ENCODE results near the gene SELPLG. TPM values are rescaled to one million over a fixed set of nuclear protein-coding genes. Genes with fewer than 3 reads are reported as not detected.

SELPLG gene
- total and polyA plus RNA-seq, 2 donors (not counting 1 experiment from before 2014, with no cell fraction given): 6.1 to 8.0 TPM

DNA sequence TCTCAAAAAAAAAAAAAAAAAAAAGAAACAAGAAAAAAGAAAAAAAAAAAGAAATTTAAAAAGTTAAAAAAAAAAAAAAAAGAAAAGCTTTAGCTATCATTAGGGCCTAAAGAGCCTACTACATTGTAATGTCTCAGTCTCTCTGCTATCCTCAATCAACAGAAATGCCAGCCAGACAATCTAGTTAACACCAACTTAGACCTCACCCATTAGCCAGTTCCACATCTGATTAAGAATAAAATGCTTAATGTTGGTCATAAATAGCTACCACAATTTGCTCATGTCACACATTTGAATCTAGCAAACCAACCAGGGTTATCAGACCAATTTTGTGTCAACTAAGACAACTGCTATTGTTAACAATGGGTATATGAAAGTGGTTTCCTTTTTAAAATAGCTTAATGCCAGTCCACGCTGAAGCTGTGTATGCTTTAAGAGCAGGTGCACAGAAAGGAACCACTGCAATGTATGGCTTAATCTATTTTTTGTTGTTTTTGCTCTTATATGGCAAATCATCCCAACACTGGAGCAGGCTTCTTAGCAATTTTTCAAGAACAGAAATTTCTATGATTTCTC lies 45.5 kb upstream of the SELPLG start:
- Mint-ChIP-seq H3K4me1 (peaks cover 12% of the 10 kb centered on the region), H3K9me3 (ENCODE audit: insufficient read depth) (no peaks in the 10 kb centered on the region), H3K27me3 (no peaks in the 10 kb centered on the region), H3K27ac (peak overlapping the region; percentile 29), H3K4me3 (no peak overlapping the region)
- no peaks in the 10 kb centered on the region for H4K20me1 ChIP-seq (ENCODE audit: control insufficient read depth, insufficient read depth, low read length, poor library complexity, severe bottlenecking)
- no peak overlapping the region for H3K9ac ChIP-seq (ENCODE audit: low read length)
- no peak overlapping the region for H3K27ac ChIP-seq (ENCODE audit: low read length in 2 of 2)
- no peaks in the 10 kb centered on the region for H3K9me3 ChIP-seq (ENCODE audit: control extremely low read depth in 1 of 3, control insufficient read depth in 2 of 3, insufficient read depth in 1 of 3, low read length in 2 of 3)
- H3K36me3 ChIP-seq (replicated peaks in 1 of 2; ENCODE audit: control extremely low read depth in 1 of 2, control insufficient read depth in 1 of 2, extremely low read depth in 1 of 2, insufficient read depth in 2 of 2, low read length in 1 of 2): peaks cover 2 to 20% of the 10 kb centered on the region in 2 experiments
- no CpG with 5 or more reads among the region's 1 CpG for WGBS (ENCODE audit: insufficient coverage)
- no peaks in the 10 kb centered on the region for H3K27me3 ChIP-seq (replicated peaks in 1 of 4; ENCODE audit: control extremely low read depth in 1 of 4, control insufficient read depth in 3 of 4, insufficient read depth in 4 of 4, low read length in 3 of 4)
- H3K4me1 ChIP-seq (ENCODE audit: control insufficient read depth in 2 of 2, insufficient read depth in 2 of 2, low read length in 2 of 2): no peaks in the 10 kb centered on the region
- intact Hi-C loops (cut with micrococcal nuclease): no loop called here
- ChIA-PET POLR2A (interaction anchor here (0.6 to 0.7 kb wide), 2 partner anchors 15 to 23 kb away, joined by 3 to 4 read pairs; no protein-coding TSS in a partner anchor), CTCF (interaction anchor here (1.0 to 1.4 kb wide), 3 partner anchors 10 to 62 kb away, joined by 3 to 4 read pairs (median 4); no protein-coding TSS in a partner anchor)
- no peak for TF ChIP-seq CTCF (IDR thresholded peaks at IDR 0.05)
- TF ChIP-seq EZH2 (IDR thresholded peaks at IDR 0.05; ENCODE audit: borderline replicate concordance, insufficient read depth, low read depth, low read length, poor library complexity, severe bottlenecking): no peak
- ATAC-seq (ENCODE audit: low read depth) (no peak), DNase-seq (no peak)
- H2AFZ ChIP-seq (ENCODE audit: insufficient read depth, low read depth, low read length, poor library complexity, severe bottlenecking): no peak overlapping the region
- H3K4me3 ChIP-seq (ENCODE audit: control extremely low read depth in 1 of 5, extremely low read depth in 1 of 5, insufficient read depth in 1 of 5, low read depth in 2 of 5, low read length in 4 of 5): no peak overlapping the region
- no peak overlapping the region for H3K4me2 ChIP-seq (replicated peaks; ENCODE audit: low read depth, low read length, poor library complexity, severe bottlenecking)
- peaks cover 54% of the 10 kb centered on the region for H3K79me2 ChIP-seq (ENCODE audit: control insufficient read depth, insufficient read depth, low read length)

- peaks cover 2 to 23% of the 10 kb centered on the region in 2 experiments for H3K36me3 ChIP-seq (replicated peaks in 1 of 2; ENCODE audit: control extremely low read depth in 1 of 2, control insufficient read depth in 1 of 2, extremely low read depth in 1 of 2, insufficient read depth in 2 of 2, low read length in 1 of 2)
- peaks cover 6% of the 10 kb centered on the region for H3K4me1 Mint-ChIP-seq
- no peaks in the 10 kb centered on the region for H3K9me3 ChIP-seq (ENCODE audit: control extremely low read depth in 1 of 3, control insufficient read depth in 2 of 3, insufficient read depth in 1 of 3, low read length in 2 of 3)
- H3K27ac ChIP-seq (ENCODE audit: low read length in 2 of 2): no peak overlapping the region
- no peaks in the 10 kb centered on the region for H3K4me1 ChIP-seq (ENCODE audit: control insufficient read depth in 2 of 2, insufficient read depth in 2 of 2, low read length in 2 of 2)
- H3K27ac Mint-ChIP-seq: peak overlapping the region; percentile 10
- TF ChIP-seq EZH2 (IDR thresholded peaks at IDR 0.05; ENCODE audit: borderline replicate concordance, insufficient read depth, low read depth, low read length, poor library complexity, severe bottlenecking) (no peak), CTCF (IDR thresholded peaks at IDR 0.05) (no peak)
- H3K4me3 Mint-ChIP-seq: no peak overlapping the region
- no peak for ATAC-seq (ENCODE audit: low read depth)
- no peak overlapping the region for H3K4me2 ChIP-seq (replicated peaks; ENCODE audit: low read depth, low read length, poor library complexity, severe bottlenecking)
- no peaks in the 10 kb centered on the region for H3K27me3 ChIP-seq (replicated peaks in 1 of 4; ENCODE audit: control extremely low read depth in 1 of 4, control insufficient read depth in 3 of 4, insufficient read depth in 4 of 4, low read length in 3 of 4)
- H3K4me3 ChIP-seq (ENCODE audit: control extremely low read depth in 1 of 5, extremely low read depth in 1 of 5, insufficient read depth in 1 of 5, low read depth in 2 of 5, low read length in 4 of 5): no peak overlapping the region
- no peaks in the 10 kb centered on the region for H3K9me3 Mint-ChIP-seq (ENCODE audit: insufficient read depth)
- no peak overlapping the region for H3K9ac ChIP-seq (ENCODE audit: low read length)
- WGBS (ENCODE audit: insufficient coverage): 83% methylated on average over 3 of the region's 9 CpGs
- H2AFZ ChIP-seq (ENCODE audit: insufficient read depth, low read depth, low read length, poor library complexity, severe bottlenecking): no peak overlapping the region
- intact Hi-C loops (cut with micrococcal nuclease): no loop called here
- peaks cover 47% of the 10 kb centered on the region for H3K79me2 ChIP-seq (ENCODE audit: control insufficient read depth, insufficient read depth, low read length)
- DNase-seq: no peak
- H3K27me3 Mint-ChIP-seq: no peaks in the 10 kb centered on the region
- POLR2A ChIA-PET: interaction anchor here (0.6 to 0.7 kb wide), 2 partner anchors 14 to 24 kb away, joined by 3 to 4 read pairs; no protein-coding TSS in a partner anchor
- H4K20me1 ChIP-seq (ENCODE audit: control insufficient read depth, insufficient read depth, low read length, poor library complexity, severe bottlenecking): no peaks in the 10 kb centered on the region
- CTCF ChIA-PET: no interaction called here
Measured at GRCh38 chr12:108678104-108678730, 44.5 kb upstream of the SELPLG start.
